Endothelial cell of umbilical vein (primary cell): Measurements from ENCODE around the gene CMTM3. TPM values are rescaled to one million over a fixed set of nuclear protein-coding genes. Genes with fewer than 3 reads are reported as not detected.

Source experiments
- BruUV-seq: library from RNA; stranded (reverse); fragments of 400-500 nt; replicated peaks from 2 replicates; lab custom pipeline; 2021; lab: Mats Ljungman, UMichigan
- CTCF ChIA-PET: fragments of 300-600, 350-600 bp; sonication (Branson Sonifier 250); formaldehyde crosslinking; loops from one replicate; lab custom pipeline; 2021; ENCODE audit warnings: antibody characterized with exemption, inconsistent platforms; lab: Charles Lee
- POLR2A ChIA-PET: fragments of 300-600, 350-600 bp; sonication (Branson Sonifier 250); formaldehyde crosslinking; loops from one replicate; lab custom pipeline; 2021; ENCODE audit warnings: antibody characterized with exemption, inconsistent platforms; lab: Charles Lee
- DNase-seq: peaks from one replicate; pipeline ENCODE4 v3.0.0-alpha.2; 2011; ENCODE audit warnings: low read depth, low spot score
- FAIRE-seq: peaks from 2 replicates; lab custom pipeline; 2011; peaks lifted over from hg19 to GRCh38; lab: Jason Lieb, UNC
- H2AFZ ChIP-seq: 2 replicates; pipeline ENCODE4 v1.6.0; 2012; ENCODE audit warnings: low read depth, low read length, control low read depth, inconsistent platforms
- H3K27ac ChIP-seq: 2 replicates; pipeline ENCODE4 v1.5.1; 2011; ENCODE audit warnings: low read depth, mild to moderate bottlenecking, control low read depth, low read length, moderate library complexity; ENCODE audit not compliant: insufficient read depth
- H3K27me3 ChIP-seq, 2 experiments: 2 replicates each; pipeline versions ENCODE4 v1.6.0 to v1.6.1; 2011; ENCODE audit warnings: low read length in 2 of 2, mixed read lengths in 1 of 2; ENCODE audit not compliant: control insufficient read depth in 2 of 2, insufficient read depth in 2 of 2
- H3K36me3 ChIP-seq, 2 experiments: 2 replicates in 1 of 2; 3 replicates in 1 of 2; pipeline ENCODE4 v1.5.1; 2011; ENCODE audit warnings: low read length in 2 of 2, mild to moderate bottlenecking in 1 of 2, moderate library complexity in 1 of 2; ENCODE audit not compliant: control insufficient read depth in 2 of 2, insufficient read depth in 2 of 2; ENCODE audit errors: extremely low read depth in 1 of 2
- H3K4me1 ChIP-seq: 3 replicates; pipeline ENCODE4 v1.5.1; 2011; ENCODE audit warnings: mild to moderate bottlenecking, low read length; ENCODE audit not compliant: control insufficient read depth, insufficient read depth; ENCODE audit errors: extremely low read depth
- H3K4me2 ChIP-seq: 2 replicates; pipeline ENCODE4 v1.6.1; 2011; ENCODE audit warnings: low read length, control low read depth, mixed read lengths; ENCODE audit not compliant: insufficient read depth
- H3K4me3 ChIP-seq, 3 experiments: fragments of 200-600 bp in 1 of 3; sonication (generic), shearing (Covaris generic) in 1 of 3; replicated peaks in 1 of 3; 2 replicates each; pipeline ENCODE4 v1.5.1; 2011 to 2016; ENCODE audit warnings: control low read depth in 3 of 3, low read length in 3 of 3, mild to moderate bottlenecking in 2 of 3, inconsistent platforms in 1 of 3, low read depth in 1 of 3, moderate library complexity in 1 of 3; ENCODE audit not compliant: insufficient read depth in 1 of 3
- H3K79me2 ChIP-seq: 2 replicates; pipeline ENCODE4 v1.6.0; 2012; ENCODE audit warnings: low read length, inconsistent platforms; ENCODE audit not compliant: control insufficient read depth, insufficient read depth
- H3K9ac ChIP-seq: replicated peaks from 2 replicates; pipeline ENCODE3; 2011; ENCODE audit warnings: low read length, control low read depth; ENCODE audit not compliant: insufficient read depth; ENCODE audit errors: extremely low read depth
- H3K9me1 ChIP-seq: replicated peaks from 3 replicates; pipeline ENCODE4 v1.6.0; 2011; ENCODE audit warnings: mild to moderate bottlenecking, low read length; ENCODE audit not compliant: control insufficient read depth, insufficient read depth; ENCODE audit errors: extremely low read depth
- H3K9me3 ChIP-seq: replicated peaks from 2 replicates; pipeline ENCODE4 v1.5.1; 2012; ENCODE audit warnings: low read length, inconsistent platforms; ENCODE audit not compliant: control insufficient read depth, insufficient read depth
- H4K20me1 ChIP-seq: replicated peaks from 2 replicates; pipeline ENCODE3; 2011; ENCODE audit warnings: mild to moderate bottlenecking, low read length; ENCODE audit not compliant: control insufficient read depth, insufficient read depth; ENCODE audit errors: extremely low read depth
- CTCF ChIP-seq, 2 donors: IDR thresholded peaks; 1 replicate in 1 of 2; 2 replicates in 1 of 2; pipeline ENCODE4 v1.5.1; 2011; ENCODE audit warnings: low read length in 2 of 2, mild to moderate bottlenecking in 2 of 2, moderate library complexity in 2 of 2, control low read depth in 1 of 2, inconsistent platforms in 1 of 2, low read depth in 1 of 2; ENCODE audit not compliant: insufficient read depth in 1 of 2; ENCODE audit errors: extremely low read depth in 1 of 2
- EZH2 ChIP-seq: IDR thresholded peaks from 2 replicates; pipeline ENCODE4 v1.6.1; 2012; ENCODE audit warnings: borderline replicate concordance, low read depth, mild to moderate bottlenecking, moderate library complexity, low read length, inconsistent platforms; ENCODE audit not compliant: severe bottlenecking
- FOS ChIP-seq: IDR thresholded peaks from 2 replicates; pipeline ENCODE4 v1.6.1; 2011; ENCODE audit warnings: mild to moderate bottlenecking, low read length, moderate library complexity, borderline replicate concordance; ENCODE audit not compliant: insufficient read depth
- GATA2 ChIP-seq: IDR thresholded peaks from 2 replicates; pipeline ENCODE4 v1.7.0; 2011; ENCODE audit warnings: low read depth, mild to moderate bottlenecking, moderate library complexity, mixed read lengths, low read length; ENCODE audit not compliant: insufficient read length, insufficient read depth
- JUN ChIP-seq: IDR thresholded peaks from 2 replicates; pipeline ENCODE4 v1.6.1; 2011; ENCODE audit warnings: borderline replicate concordance, low read depth; ENCODE audit not compliant: insufficient read length, insufficient read depth
- MAX ChIP-seq: IDR thresholded peaks from 2 replicates; pipeline ENCODE4 v1.6.1; 2011; ENCODE audit not compliant: insufficient read depth, insufficient read length
- MYC ChIP-seq: IDR thresholded peaks from one replicate; pipeline ENCODE4 v1.6.1; 2011; ENCODE audit warnings: mild to moderate bottlenecking, low read depth, low read length
- POLR2A ChIP-seq: IDR thresholded peaks from 2 replicates; pipeline ENCODE4 v1.6.1; 2012; ENCODE audit warnings: low read depth, mild to moderate bottlenecking, control low read depth, low read length
- POLR2AphosphoS5 ChIP-seq: IDR thresholded peaks from 2 replicates; pipeline ENCODE4 v1.6.1; 2012; ENCODE audit warnings: low read depth, mild to moderate bottlenecking, control low read depth, low read length, moderate library complexity; ENCODE audit not compliant: insufficient read depth
- dilution Hi-C: fragments of 300-500 bp; cut with MboI; formaldehyde crosslinking; loops from one replicate; pipeline ENCODE4 v1.15.0; 2019; ENCODE audit warnings: low sequenced_read_pairs; ENCODE audit not compliant: extremely low pct_ligation_motif_present
- intact Hi-C: fragments of 100-400 bp; cut with micrococcal nuclease; formaldehyde crosslinking; loops from one replicate; pipeline ENCODE4 v1.10.0; 2022
- polyA plus RNA-seq, 4 experiments: library from polyadenylated mRNA; depleted of rRNA in 3 of 4; stranded (reverse) in 3 of 4; unstranded in 1 of 4; fragments of >200 nt; gene quantifications; 2 replicates each; pipeline versions ENCODE4 v1.2.1 to v1.2.3, GENCODE V29; 2011 to 2012; ENCODE audit warnings: missing spikeins in 1 of 4
- total RNA-seq: library from RNA; stranded (reverse); gene quantifications from 2 replicates; pipeline ENCODE4 v1.2.3, GENCODE V29; 2021

CMTM3 gene
- total and polyA plus RNA-seq, 2 donors (not counting 3 experiments of a cell fraction or from before 2014, with no cell fraction given) = 83.6 to 86.2 TPM

GRCh38 chr16:66563574-66564334, 40.8 kb upstream of the CMTM3 start:
- Histone ChIP-seq H3K4me1 (peaks cover 27% of the 10 kb centered on the region), H3K9ac (no peak overlapping the region), H4K20me1 (no peaks in the 10 kb centered on the region), H3K27ac (peak overlapping the region; percentile 82), H2AFZ (no peak overlapping the region), H3K9me1 (no peaks in the 10 kb centered on the region), H3K27me3 (no peaks in the 10 kb centered on the region), H3K4me3 (no peak overlapping the region), H3K36me3 (peaks cover 4 to 19% of the 10 kb centered on the region in 2 experiments), H3K9me3 (no peaks in the 10 kb centered on the region), H3K4me2 (no peak overlapping the region), H3K79me2 (peaks cover 26% of the 10 kb centered on the region)
- no TSS peak for BruUV-seq
- dilution Hi-C loops (no loop called here), intact Hi-C loops (loop anchor here (1.0 kb wide), 1 partner anchor 42 kb away; no protein-coding TSS in a partner anchor)
- POLR2A ChIA-PET = no interaction called here
- CTCF ChIA-PET = interaction anchor here (0.9 to 3.1 kb wide), 14 partner anchors 9 to 55 kb away, joined by 3 to 15 read pairs (median 4); partner anchors contain the start of gene CKLF
- no peak for DNase-seq
- no peak for TF ChIP-seq CTCF (IDR thresholded peaks at IDR 0.05; ENCODE audit: extremely low read depth in 1 of 2, insufficient read depth in 1 of 2, low read depth in 1 of 2, low read length in 2 of 2)
- no peak for TF ChIP-seq MAX
- TF ChIP-seq FOS = no peak
- no peak for TF ChIP-seq MYC
- TF ChIP-seq POLR2A = no peak
- no peak for TF ChIP-seq JUN
- TF ChIP-seq GATA2 = no peak
- no peak for TF ChIP-seq EZH2
- TF ChIP-seq POLR2AphosphoS5 = no peak
- FAIRE-seq = no peak
